Thyroid gland (tissue), 4 donors: ENCODE results near the gene FBXO30. TPM values are rescaled to one million over a fixed set of nuclear protein-coding genes. Genes with fewer than 3 reads are reported as not detected.

Source experiments
- DNase-seq, 2 donors: peaks; one replicate each; pipeline ENCODE4 v3.0.0-alpha.2; 2019
- H3K27ac ChIP-seq, 3 donors: fragments of 200-600 bp; sonication (generic); 1 replicate in 2 of 3; 2 replicates in 1 of 3; pipeline ENCODE4 v1.5.1; 2016 to 2019; ENCODE audit warnings: mild to moderate bottlenecking in 1 of 3, moderate library complexity in 1 of 3
- H3K27me3 ChIP-seq: fragments of 200-600 bp; sonication (generic); one replicate; pipeline ENCODE4 v1.5.1; 2019
- H3K36me3 ChIP-seq, 2 donors: fragments of 200-600 bp; sonication (generic); one replicate each; pipeline ENCODE4 v1.5.1; 2016 to 2019
- H3K4me1 ChIP-seq, 2 donors: fragments of 200-600 bp; sonication (generic); one replicate each; pipeline ENCODE4 v1.5.1; 2017 to 2019
- H3K4me3 ChIP-seq, 3 donors: fragments of 200-600 bp; sonication (generic); replicated peaks in 1 of 3; 1 replicate in 2 of 3; 2 replicates in 1 of 3; pipeline ENCODE4 v1.5.1; 2016; ENCODE audit warnings: mild to moderate bottlenecking in 1 of 3
- H3K9me3 ChIP-seq: fragments of 200-600 bp; sonication (generic); one replicate; pipeline ENCODE4 v1.5.1; 2017
- CTCF ChIP-seq, 6 experiments: fragments of 200-600 bp in 3 of 6; fragments of 450-650 bp in 3 of 6; sonication (generic) in 3 of 6; IDR thresholded peaks; one replicate each; pipeline ENCODE4 v1.5.1; 2016 to 2019; ENCODE audit warnings: antibody characterized with exemption in 6 of 6, mild to moderate bottlenecking in 2 of 6, inconsistent platforms in 1 of 6, moderate library complexity in 1 of 6
- POLR2A ChIP-seq, 2 donors: fragments of 450-650 bp; IDR thresholded peaks; one replicate each; pipeline ENCODE4 v1.6.1; 2017; ENCODE audit warnings: antibody characterized with exemption in 2 of 2, mild to moderate bottlenecking in 2 of 2, moderate library complexity in 1 of 2
- WGBS, 2 donors: methylation state at CpG; one replicate each; pipeline ENCODE4 v1.1.5; 2017; 5-methylcytosine and 5-hydroxymethylcytosine counted together
- intact Hi-C: fragments of 100-400 bp; cut with DNase I; formaldehyde crosslinking; loops from one replicate; pipeline ENCODE4 v1.15.1; 2023
- total RNA-seq, 4 donors: library from RNA; depleted of rRNA; stranded (reverse); fragments of >200 nt; gene quantifications; one replicate each; pipeline ENCODE4 v1.2.3, GENCODE V29; 2016

FBXO30 gene
- total RNA-seq, 4 donors from 2014 or later: 18.8 to 33.3 (median 20.8) TPM

- intact Hi-C loops: no loop called here
- no peak for DNase-seq
- no peaks in the 10 kb centered on the region for H3K4me1 ChIP-seq
- H3K36me3 ChIP-seq: no peaks in the 10 kb centered on the region
- no peak for TF ChIP-seq POLR2A (IDR thresholded peaks at IDR 0.05)
- TF ChIP-seq CTCF (IDR thresholded peaks at IDR 0.05): no peak
- H3K27ac ChIP-seq: no peak overlapping the region
- WGBS, 2 donors: 65 to 69% methylated on average over 2 of the region's 2 CpGs
- no peaks in the 10 kb centered on the region for H3K9me3 ChIP-seq
- H3K4me3 ChIP-seq: no peak overlapping the region
- no peaks in the 10 kb centered on the region for H3K27me3 ChIP-seq
Measured at GRCh38 chr6:145752638-145753037, 62.0 kb downstream of the FBXO30 start.

DNA sequence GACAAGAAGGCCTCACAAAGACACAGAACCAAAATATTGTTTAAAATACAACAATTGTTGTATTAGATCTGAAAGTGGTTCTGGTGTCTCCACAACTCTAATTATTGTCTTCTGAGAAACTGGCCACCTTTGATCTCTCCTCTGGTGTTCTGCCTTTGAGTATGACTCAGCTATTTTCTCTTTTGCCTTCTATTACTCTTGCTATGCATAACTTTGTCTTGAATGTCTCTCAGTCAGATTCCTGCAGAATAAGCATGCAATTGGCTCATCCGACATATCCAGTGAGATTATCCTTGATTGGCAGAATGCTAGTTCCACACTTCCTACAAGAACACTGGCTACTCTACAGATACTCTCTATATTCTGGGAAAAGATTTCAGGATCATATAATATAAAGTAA, 65.0 kb downstream of the FBXO30 start:
- H3K27me3 ChIP-seq: no peaks in the 10 kb centered on the region
- DNase-seq: no peak
- no peaks in the 10 kb centered on the region for H3K4me1 ChIP-seq
- no peaks in the 10 kb centered on the region for H3K36me3 ChIP-seq
- no peak overlapping the region for H3K4me3 ChIP-seq
- H3K9me3 ChIP-seq: no peaks in the 10 kb centered on the region
- no peak for TF ChIP-seq CTCF (IDR thresholded peaks at IDR 0.05)
- TF ChIP-seq POLR2A (IDR thresholded peaks at IDR 0.05): no peak
- intact Hi-C loops: no loop called here
- H3K27ac ChIP-seq: peak overlapping the region in 1 of 3 donors; percentile 17
- 75 to 82% methylated on average over 1 of the region's 1 CpG for WGBS, 2 donors

GRCh38 chr6:145745861-145746260, 68.7 kb downstream of the FBXO30 start:
- no peaks in the 10 kb centered on the region for H3K27me3 ChIP-seq
- H3K36me3 ChIP-seq: no peaks in the 10 kb centered on the region
- intact Hi-C loops: no loop called here
- TF ChIP-seq POLR2A (IDR thresholded peaks at IDR 0.05): no peak
- TF ChIP-seq CTCF (IDR thresholded peaks at IDR 0.05): no peak
- DNase-seq: no peak
- no peaks in the 10 kb centered on the region for H3K4me1 ChIP-seq
- no peak overlapping the region for H3K4me3 ChIP-seq
- H3K9me3 ChIP-seq: no peaks in the 10 kb centered on the region
- WGBS, 2 donors: 97 to 100% methylated on average over 1 of the region's 1 CpG
- no peak overlapping the region for H3K27ac ChIP-seq

GRCh38 chr6:145744619-145745018, 70.0 kb downstream of the FBXO30 start:
- no peak overlapping the region for H3K4me3 ChIP-seq
- H3K4me1 ChIP-seq: no peaks in the 10 kb centered on the region
- 93 to 97% methylated on average over 2 of the region's 2 CpGs for WGBS, 2 donors

More at GRCh38 chr6:145744619-145745018, 70.0 kb downstream of the FBXO30 start:
- H3K36me3 ChIP-seq: no peaks in the 10 kb centered on the region
- no peaks in the 10 kb centered on the region for H3K27me3 ChIP-seq
- no peak for DNase-seq
- no peaks in the 10 kb centered on the region for H3K9me3 ChIP-seq
- TF ChIP-seq CTCF (IDR thresholded peaks at IDR 0.05) (no peak), POLR2A (IDR thresholded peaks at IDR 0.05) (no peak)
- intact Hi-C loops: loop anchor here (5.0 kb wide), 1 partner anchor 208 kb away; no protein-coding TSS in a partner anchor
- no peak overlapping the region for H3K27ac ChIP-seq

Other genes with a start within 250 kb of the FBXO30 start
- 10 to 100 TPM; 11.4 to 53.8 (median 15.6) TPM for gene EPM2A, start 79.3 kb downstream of the FBXO30 start, total RNA-seq
- 10 to 100 TPM; 53.0 to 81.3 (median 57.3) TPM for gene SHPRH, start 149.6 kb upstream of the FBXO30 start, total RNA-seq
- gene GRM1, start 214.3 kb upstream of the FBXO30 start, total RNA-seq: 1 to 10 TPM in 1 of 4 donors, under 1 TPM in 3; 0.29 to 2.5 (median 0.48) TPM